Measurements from ENCODE around the gene LRCH4. TPM values are rescaled to one million over a fixed set of nuclear protein-coding genes. Genes with fewer than 3 reads are reported as not detected.
A peak's percentile ranks its signal among the peaks of the same experiment; 100 is the strongest.

Gene LRCH4
- total and polyA plus RNA-seq, 9 of the 15 experiments (the other 6 are each of a cell fraction or from before 2014, with no cell fraction given), result 0.06 to 63.3 (median 15.0) TPM

DNA sequence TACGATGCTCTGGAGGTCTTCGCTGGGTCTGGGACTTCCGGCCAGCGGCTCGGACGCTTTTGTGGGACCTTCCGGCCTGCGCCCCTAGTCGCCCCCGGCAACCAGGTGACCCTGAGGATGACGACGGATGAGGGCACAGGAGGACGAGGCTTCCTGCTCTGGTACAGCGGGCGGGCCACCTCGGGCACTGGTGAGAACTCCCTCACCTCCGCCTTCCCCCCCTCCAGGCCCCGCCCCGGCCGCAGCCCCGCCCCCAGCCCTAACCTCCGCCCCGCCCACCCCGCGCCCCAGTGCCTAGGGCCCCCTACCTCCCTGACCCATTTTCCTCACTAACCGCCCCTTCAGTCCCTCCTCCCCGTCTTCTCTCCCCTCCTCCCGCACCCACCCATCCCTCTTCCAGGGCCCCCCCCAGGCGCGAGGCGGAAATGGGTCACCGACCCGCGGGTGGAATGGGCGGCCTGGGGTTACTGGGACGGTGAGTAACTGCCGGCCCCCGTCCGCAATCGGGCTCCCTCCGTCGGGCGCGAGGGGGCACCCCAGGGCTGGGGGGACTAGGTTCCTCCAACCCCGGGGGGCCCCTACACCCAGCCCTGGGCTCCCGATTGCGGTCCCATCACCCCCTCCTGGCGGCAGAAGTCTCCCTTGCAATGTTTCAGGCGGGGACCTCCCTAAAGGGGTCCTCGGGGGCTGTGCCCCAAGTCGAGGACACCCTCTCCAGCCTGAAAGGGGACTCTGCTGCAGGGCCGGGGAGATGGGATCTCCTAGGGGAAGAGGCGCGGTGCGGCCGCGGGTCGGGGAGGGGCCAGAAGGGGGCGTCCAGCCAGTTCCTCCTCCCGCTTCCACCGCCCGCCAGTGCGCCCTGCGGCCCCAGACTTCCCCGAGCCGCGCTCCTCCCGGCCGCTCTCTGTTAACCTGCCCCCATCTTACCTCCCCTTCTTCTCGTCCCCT lies 18.4 kb upstream of the LRCH4 start (continued):
- TF ChIP-seq CREB1 (IDR thresholded peaks at IDR 0.05), result no peak
- TF ChIP-seq CREB1 (CRISPR knock-in tag; IDR thresholded peaks at IDR 0.05), result peak; percentile 27; the same call in 1 of the 2 replicates
- TF ChIP-seq, protein P1, sequence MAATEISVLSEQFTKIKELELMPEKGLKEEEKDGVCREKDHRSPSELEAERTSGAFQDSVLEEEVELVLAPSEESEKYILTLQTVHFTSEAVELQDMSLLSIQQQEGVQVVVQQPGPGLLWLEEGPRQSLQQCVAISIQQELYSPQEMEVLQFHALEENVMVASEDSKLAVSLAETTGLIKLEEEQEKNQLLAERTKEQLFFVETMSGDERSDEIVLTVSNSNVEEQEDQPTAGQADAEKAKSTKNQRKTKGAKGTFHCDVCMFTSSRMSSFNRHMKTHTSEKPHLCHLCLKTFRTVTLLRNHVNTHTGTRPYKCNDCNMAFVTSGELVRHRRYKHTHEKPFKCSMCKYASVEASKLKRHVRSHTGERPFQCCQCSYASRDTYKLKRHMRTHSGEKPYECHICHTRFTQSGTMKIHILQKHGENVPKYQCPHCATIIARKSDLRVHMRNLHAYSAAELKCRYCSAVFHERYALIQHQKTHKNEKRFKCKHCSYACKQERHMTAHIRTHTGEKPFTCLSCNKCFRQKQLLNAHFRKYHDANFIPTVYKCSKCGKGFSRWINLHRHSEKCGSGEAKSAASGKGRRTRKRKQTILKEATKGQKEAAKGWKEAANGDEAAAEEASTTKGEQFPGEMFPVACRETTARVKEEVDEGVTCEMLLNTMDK (IDR thresholded peaks at IDR 0.05; ENCODE audit: borderline replicate concordance, insufficient read depth, low read depth, low read length, poor library complexity, severe bottlenecking), result peak; percentile 99
- TF ChIP-seq HMG20A (CRISPR knock-in tag; conservative IDR thresholded peaks at IDR 0.05), result no peak
- TF ChIP-seq, protein P2, sequence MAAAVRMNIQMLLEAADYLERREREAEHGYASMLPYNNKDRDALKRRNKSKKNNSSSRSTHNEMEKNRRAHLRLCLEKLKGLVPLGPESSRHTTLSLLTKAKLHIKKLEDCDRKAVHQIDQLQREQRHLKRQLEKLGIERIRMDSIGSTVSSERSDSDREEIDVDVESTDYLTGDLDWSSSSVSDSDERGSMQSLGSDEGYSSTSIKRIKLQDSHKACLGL (CRISPR knock-in tag; IDR thresholded peaks at IDR 0.05; ENCODE audit: borderline replicate concordance, poor library complexity, severe bottlenecking), result no peak
- no peak for TF ChIP-seq TSC22D4 (tag; IDR thresholded peaks at IDR 0.05)
- peak; percentile 85; the same call in 1 of the 2 replicates for TF ChIP-seq NBN (IDR thresholded peaks at IDR 0.05; ENCODE audit: low read depth)
- TF ChIP-seq MAFK (IDR thresholded peaks at IDR 0.05; ENCODE audit: low read length), result no peak
- TF ChIP-seq ARID1B (IDR thresholded peaks at IDR 0.05), result peak; percentile 66
- TF ChIP-seq ZNF175 (CRISPR knock-in tag; IDR thresholded peaks at IDR 0.05; ENCODE audit: low read depth), result no peak
- TF ChIP-seq NONO (IDR thresholded peaks at IDR 0.05; ENCODE audit: low read depth in 2 of 2, low read length in 1 of 2), result peak in 1 of 2 experiments; percentile 79; a peak in 2 of 4 replicates
- no peak for TF ChIP-seq MCM7 (IDR thresholded peaks at IDR 0.05)
- peak; percentile 35 for TF ChIP-seq SUPT5H (IDR thresholded peaks at IDR 0.05)
- TF ChIP-seq TOE1 (IDR thresholded peaks at IDR 0.05; ENCODE audit: borderline replicate concordance), result peak; percentile 79
- no peak for TF ChIP-seq TOE1 (CRISPR knock-in tag; IDR thresholded peaks at IDR 0.05; ENCODE audit: borderline replicate concordance, low read depth)
- TF ChIP-seq, protein P3, sequence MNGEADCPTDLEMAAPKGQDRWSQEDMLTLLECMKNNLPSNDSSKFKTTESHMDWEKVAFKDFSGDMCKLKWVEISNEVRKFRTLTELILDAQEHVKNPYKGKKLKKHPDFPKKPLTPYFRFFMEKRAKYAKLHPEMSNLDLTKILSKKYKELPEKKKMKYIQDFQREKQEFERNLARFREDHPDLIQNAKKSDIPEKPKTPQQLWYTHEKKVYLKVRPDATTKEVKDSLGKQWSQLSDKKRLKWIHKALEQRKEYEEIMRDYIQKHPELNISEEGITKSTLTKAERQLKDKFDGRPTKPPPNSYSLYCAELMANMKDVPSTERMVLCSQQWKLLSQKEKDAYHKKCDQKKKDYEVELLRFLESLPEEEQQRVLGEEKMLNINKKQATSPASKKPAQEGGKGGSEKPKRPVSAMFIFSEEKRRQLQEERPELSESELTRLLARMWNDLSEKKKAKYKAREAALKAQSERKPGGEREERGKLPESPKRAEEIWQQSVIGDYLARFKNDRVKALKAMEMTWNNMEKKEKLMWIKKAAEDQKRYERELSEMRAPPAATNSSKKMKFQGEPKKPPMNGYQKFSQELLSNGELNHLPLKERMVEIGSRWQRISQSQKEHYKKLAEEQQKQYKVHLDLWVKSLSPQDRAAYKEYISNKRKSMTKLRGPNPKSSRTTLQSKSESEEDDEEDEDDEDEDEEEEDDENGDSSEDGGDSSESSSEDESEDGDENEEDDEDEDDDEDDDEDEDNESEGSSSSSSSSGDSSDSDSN (IDR thresholded peaks at IDR 0.05; ENCODE audit: borderline replicate concordance in 1 of 2, low read depth in 2 of 2, low read length in 2 of 2), result peak; percentile 70 to 90; a peak in 3 of 4 replicates
- peak; percentile 95 for TF ChIP-seq ZBTB7A (IDR thresholded peaks at IDR 0.05; ENCODE audit: borderline replicate concordance, control insufficient read depth, low read depth, low read length)
- TF ChIP-seq HDAC1 (IDR thresholded peaks at IDR 0.05), result peak in 1 of 2 experiments; percentile 76; a peak in 3 of 4 replicates
- no peak for TF ChIP-seq NUFIP1 (IDR thresholded peaks at IDR 0.05; ENCODE audit: partially characterized antibody)
- TF ChIP-seq, protein P4, sequence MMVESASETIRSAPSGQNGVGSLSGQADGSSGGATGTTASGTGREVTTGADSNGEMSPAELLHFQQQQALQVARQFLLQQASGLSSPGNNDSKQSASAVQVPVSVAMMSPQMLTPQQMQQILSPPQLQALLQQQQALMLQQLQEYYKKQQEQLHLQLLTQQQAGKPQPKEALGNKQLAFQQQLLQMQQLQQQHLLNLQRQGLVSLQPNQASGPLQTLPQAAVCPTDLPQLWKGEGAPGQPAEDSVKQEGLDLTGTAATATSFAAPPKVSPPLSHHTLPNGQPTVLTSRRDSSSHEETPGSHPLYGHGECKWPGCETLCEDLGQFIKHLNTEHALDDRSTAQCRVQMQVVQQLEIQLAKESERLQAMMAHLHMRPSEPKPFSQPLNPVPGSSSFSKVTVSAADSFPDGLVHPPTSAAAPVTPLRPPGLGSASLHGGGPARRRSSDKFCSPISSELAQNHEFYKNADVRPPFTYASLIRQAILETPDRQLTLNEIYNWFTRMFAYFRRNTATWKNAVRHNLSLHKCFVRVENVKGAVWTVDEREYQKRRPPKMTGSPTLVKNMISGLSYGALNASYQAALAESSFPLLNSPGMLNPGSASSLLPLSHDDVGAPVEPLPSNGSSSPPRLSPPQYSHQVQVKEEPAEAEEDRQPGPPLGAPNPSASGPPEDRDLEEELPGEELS (CRISPR knock-in tag; IDR thresholded peaks at IDR 0.05; ENCODE audit: borderline replicate concordance), result no peak

Measured in K562 (cell line).